ENCODE results near the gene SERPING1.

Gene SERPING1

GRCh38 chr11:57656885-57657193, 59.4 kb downstream of the SERPING1 start:
- no peak for TF ChIP-seq ZFX (IDR thresholded peaks at IDR 0.05)
- TF ChIP-seq, protein P1, sequence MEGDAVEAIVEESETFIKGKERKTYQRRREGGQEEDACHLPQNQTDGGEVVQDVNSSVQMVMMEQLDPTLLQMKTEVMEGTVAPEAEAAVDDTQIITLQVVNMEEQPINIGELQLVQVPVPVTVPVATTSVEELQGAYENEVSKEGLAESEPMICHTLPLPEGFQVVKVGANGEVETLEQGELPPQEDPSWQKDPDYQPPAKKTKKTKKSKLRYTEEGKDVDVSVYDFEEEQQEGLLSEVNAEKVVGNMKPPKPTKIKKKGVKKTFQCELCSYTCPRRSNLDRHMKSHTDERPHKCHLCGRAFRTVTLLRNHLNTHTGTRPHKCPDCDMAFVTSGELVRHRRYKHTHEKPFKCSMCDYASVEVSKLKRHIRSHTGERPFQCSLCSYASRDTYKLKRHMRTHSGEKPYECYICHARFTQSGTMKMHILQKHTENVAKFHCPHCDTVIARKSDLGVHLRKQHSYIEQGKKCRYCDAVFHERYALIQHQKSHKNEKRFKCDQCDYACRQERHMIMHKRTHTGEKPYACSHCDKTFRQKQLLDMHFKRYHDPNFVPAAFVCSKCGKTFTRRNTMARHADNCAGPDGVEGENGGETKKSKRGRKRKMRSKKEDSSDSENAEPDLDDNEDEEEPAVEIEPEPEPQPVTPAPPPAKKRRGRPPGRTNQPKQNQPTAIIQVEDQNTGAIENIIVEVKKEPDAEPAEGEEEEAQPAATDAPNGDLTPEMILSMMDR (conservative IDR thresholded peaks at IDR 0.05) = no peak

DNA sequence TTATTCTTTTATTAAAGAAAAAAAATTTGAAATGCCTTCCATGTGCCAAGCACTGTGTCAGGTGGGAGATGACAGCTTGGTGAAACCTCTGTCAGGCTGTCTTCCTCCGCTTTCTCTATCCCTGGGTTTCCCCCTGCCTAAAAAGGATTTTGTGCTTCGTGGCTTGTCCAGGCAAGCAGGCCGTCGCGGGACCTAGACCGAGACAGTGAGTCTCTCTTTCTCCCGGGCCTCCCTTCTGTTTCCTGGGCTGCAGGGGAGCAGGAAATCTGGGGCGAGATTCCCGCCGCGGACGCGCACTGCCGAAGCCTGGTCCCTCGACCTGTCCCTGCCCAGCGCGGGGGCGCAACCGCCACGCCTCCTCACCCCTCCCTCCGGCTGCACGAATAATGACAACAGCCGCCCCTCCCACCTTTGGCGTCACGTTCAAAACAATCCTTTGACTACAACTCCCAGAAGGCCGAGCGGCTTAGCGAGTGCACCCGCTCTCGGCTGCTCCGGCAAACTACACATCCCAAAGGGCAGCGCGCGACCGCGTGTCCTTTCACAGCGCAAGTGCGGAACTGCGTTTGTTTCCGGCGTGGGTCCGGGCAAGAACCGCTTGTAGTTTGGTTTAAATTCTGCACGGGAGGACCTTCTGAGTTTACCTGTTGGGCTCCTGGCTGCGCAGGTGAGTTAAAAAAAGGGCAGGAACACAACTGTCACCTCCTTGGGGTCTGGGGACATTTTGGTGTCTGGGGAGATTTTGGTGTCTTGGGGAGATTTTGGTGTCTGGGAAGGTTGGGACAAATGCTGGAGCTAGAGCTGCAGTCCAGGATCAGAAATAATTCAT, 59.9 kb downstream of the SERPING1 start, which contains the start of gene CLP1:
Gene CLP1 (plus strand): TSS at position 569 of the 829 bp plus-strand sequence. CDS start 1,715 bp downstream, outside the sequence.
- TF ChIP-seq ZFX (IDR thresholded peaks at IDR 0.05) = no peak
- TF ChIP-seq, protein P1 (conservative IDR thresholded peaks at IDR 0.05) = no peak
- peak within 1 kb of the TSS; percentile 61 for H3K27ac ChIP-seq

More at GRCh38 chr11:57656885-57657193, 59.4 kb downstream of the SERPING1 start:
- H3K27ac ChIP-seq = peak overlapping the region; percentile 61

DNA sequence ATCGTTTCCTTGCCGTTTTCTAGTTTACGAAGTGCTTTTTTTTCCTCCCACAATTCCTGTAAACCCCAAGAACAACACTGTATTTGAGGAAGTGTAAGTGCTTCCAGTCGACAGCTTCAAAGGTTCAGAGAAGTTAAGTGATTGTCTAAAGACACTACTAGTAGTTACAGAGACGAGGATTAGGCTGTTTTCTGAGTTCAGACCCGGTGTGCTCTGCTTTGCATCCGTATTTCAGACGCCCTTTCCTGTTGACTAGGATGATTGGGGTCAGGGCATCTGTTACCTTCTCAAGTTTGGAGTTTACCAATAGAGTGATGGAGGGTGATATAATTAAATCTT, 60.5 kb downstream of the SERPING1 start:
- TF ChIP-seq, protein P1 (conservative IDR thresholded peaks at IDR 0.05) = no peak
- no peak for TF ChIP-seq ZFX (IDR thresholded peaks at IDR 0.05)

GRCh38 chr11:57659669-57660068, 62.2 kb downstream of the SERPING1 start:
- H3K27ac ChIP-seq = no peak overlapping the region
- TF ChIP-seq, protein P1 (conservative IDR thresholded peaks at IDR 0.05) = no peak
- no peak for TF ChIP-seq ZFX (IDR thresholded peaks at IDR 0.05)

More for the DNA sequence above, 60.5 kb downstream of the SERPING1 start:
- H3K27ac ChIP-seq = peak overlapping the region; percentile 61

- TF ChIP-seq, protein P1 (conservative IDR thresholded peaks at IDR 0.05) = no peak; the same call in 1 of the 2 replicates
- no peak for TF ChIP-seq ZFX (IDR thresholded peaks at IDR 0.05)
- H3K27ac ChIP-seq = no peak overlapping the region
Measured at GRCh38 chr11:57662893-57663292, 65.4 kb downstream of the SERPING1 start.

DNA sequence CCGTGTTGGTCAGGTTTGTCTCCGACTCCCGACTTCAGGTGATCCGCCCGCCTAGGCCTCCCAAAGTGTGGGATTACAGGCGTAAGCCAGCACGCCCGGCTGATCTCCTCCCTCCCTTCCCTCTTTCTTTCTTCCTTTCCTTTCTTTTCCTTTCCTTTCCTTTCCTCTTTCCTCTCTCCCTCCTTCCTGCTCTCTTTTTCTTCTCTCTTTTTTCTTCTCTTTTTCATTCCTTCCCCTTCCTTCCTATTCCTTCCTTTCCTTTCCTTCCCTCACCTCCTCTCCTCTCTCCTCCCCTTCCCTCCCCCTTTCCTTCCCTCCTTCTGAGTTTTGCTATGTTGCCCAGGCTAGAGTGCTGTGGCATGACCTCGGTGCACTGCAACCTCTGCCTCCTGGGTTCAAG, 66.5 kb downstream of the SERPING1 start:
- H3K27ac ChIP-seq = no peak overlapping the region
- TF ChIP-seq ZFX (IDR thresholded peaks at IDR 0.05) = no peak
- TF ChIP-seq, protein P1 (conservative IDR thresholded peaks at IDR 0.05) = no peak
